HepG2 (cell line): ENCODE data around the gene FAM222B. TPM values are rescaled to one million over a fixed set of nuclear protein-coding genes. Genes with fewer than 3 reads are reported as not detected.

Experiments
- ATAC-seq: fragments of 200-7000 bp; cut with Tn5 transposase; 3 replicates; pipeline ENCODE4 v1.9.1; 2020; ENCODE audit warnings: mild to moderate bottlenecking, moderate library complexity
- BruUV-seq: library from RNA; stranded (reverse); fragments of 400-500 nt; replicated peaks from 2 replicates; lab custom pipeline; 2021; lab: Mats Ljungman, UMichigan
- CTCF ChIA-PET: fragments of 300-600 bp; formaldehyde crosslinking; extraction: SDS; loops from one replicate; lab custom pipeline; 2021; ENCODE audit warnings: low total read pairs, inconsistent platforms, low intra/inter-chr PET ratio; lab: Yijun Ruan, JAX
- POLR2A ChIA-PET: fragments of 350-600 bp; sonication (Branson Sonifier 250); formaldehyde crosslinking; loops from one replicate; lab custom pipeline; 2020; ENCODE audit warnings: antibody characterized with exemption, inconsistent platforms; lab: Yijun Ruan, JAX
- DNase-seq: peaks from one replicate; pipeline ENCODE4 v3.0.0-alpha.2; 2015; ENCODE audit warnings: low spot score
- FAIRE-seq: peaks from 3 replicates; lab custom pipeline; 2011; peaks lifted over from hg19 to GRCh38; lab: Jason Lieb, UNC
- H2AFZ ChIP-seq: one replicate; pipeline ENCODE4 v1.6.1; 2011; ENCODE audit warnings: low read length, inconsistent platforms
- H3K27ac ChIP-seq: fragments of 300-600 bp; 3 replicates; pipeline ENCODE4 v1.8.0; 2011; ENCODE audit warnings: mixed run types, mild to moderate bottlenecking, mixed read lengths, low read length, inconsistent platforms; ENCODE audit not compliant: insufficient read depth; ENCODE audit errors: extremely low read length
- H3K27me3 ChIP-seq, 2 experiments: fragments of 200-600 bp in 1 of 2; 2 replicates in 1 of 2; 3 replicates in 1 of 2; pipeline versions ENCODE4 v1.6.0 to v1.8.0; 2011; ENCODE audit warnings: low read length in 2 of 2, mild to moderate bottlenecking in 2 of 2, moderate library complexity in 2 of 2, inconsistent platforms in 1 of 2; ENCODE audit not compliant: insufficient read depth in 2 of 2, control insufficient read depth in 1 of 2
- H3K36me3 ChIP-seq, 2 experiments: fragments of 200-600 bp in 1 of 2; replicated peaks in 1 of 2; 2 replicates in 1 of 2; 3 replicates in 1 of 2; pipeline versions ENCODE4 v1.5.1 to v1.8.0; 2011; ENCODE audit warnings: low read length in 2 of 2, inconsistent platforms in 1 of 2; ENCODE audit not compliant: insufficient read depth in 2 of 2, control insufficient read depth in 1 of 2
- H3K4me1 ChIP-seq: 2 replicates; pipeline ENCODE4 v1.5.1; 2012; ENCODE audit warnings: low read length, inconsistent platforms; ENCODE audit not compliant: insufficient read depth
- H3K4me2 ChIP-seq: 2 replicates; pipeline ENCODE4 v1.6.0; 2011; ENCODE audit warnings: low read depth, low read length, inconsistent platforms
- H3K4me3 ChIP-seq, 3 experiments: fragments of 200-600 bp in 1 of 3; sonication (generic), shearing (Covaris generic) in 1 of 3; replicated peaks in 1 of 3; 2 replicates each; pipeline ENCODE4 v1.5.1; 2011 to 2016; ENCODE audit warnings: low read length in 3 of 3, inconsistent platforms in 2 of 3, low read depth in 2 of 3, mild to moderate bottlenecking in 2 of 3, control low read depth in 1 of 3, mixed read lengths in 1 of 3; ENCODE audit not compliant: insufficient read depth in 1 of 3
- H3K79me2 ChIP-seq: one replicate; pipeline ENCODE4 v1.6.1; 2011; ENCODE audit warnings: low read length, inconsistent platforms; ENCODE audit not compliant: insufficient read depth
- H3K9ac ChIP-seq: 2 replicates; pipeline ENCODE4 v1.6.0; 2011; ENCODE audit warnings: mild to moderate bottlenecking, low read depth, low read length, inconsistent platforms; ENCODE audit not compliant: insufficient read depth
- H3K9me3 ChIP-seq: 2 replicates; pipeline ENCODE4 v1.5.1; 2012; ENCODE audit warnings: mild to moderate bottlenecking, low read length
- H4K20me1 ChIP-seq: 2 replicates; pipeline ENCODE4 v1.6.0; 2011; ENCODE audit warnings: inconsistent platforms, mild to moderate bottlenecking, low read length, moderate library complexity; ENCODE audit not compliant: insufficient read depth
- ASH2L ChIP-seq: fragments of 300-600, 200-600 bp; sonication (generic); IDR thresholded peaks from 2 replicates; pipeline ENCODE4 v1.7.0; 2017; ENCODE audit warnings: low read depth, mild to moderate bottlenecking, moderate library complexity, mixed read lengths, low read length; ENCODE audit not compliant: insufficient read length
- JUNB ChIP-seq: sonication (generic); formaldehyde crosslinking; IDR thresholded peaks from 2 replicates; pipeline ENCODE4 v1.8.0; 2022; ENCODE audit warnings: missing genetic modification reagents, mild to moderate bottlenecking, borderline replicate concordance
- POLR2A ChIP-seq, 2 experiments: IDR thresholded peaks; 2 replicates each; pipeline ENCODE4 v1.6.1; 2011; ENCODE audit warnings: low read depth in 2 of 2, low read length in 2 of 2, mild to moderate bottlenecking in 1 of 2, moderate library complexity in 1 of 2; ENCODE audit not compliant: insufficient read depth in 1 of 2
- RFX1 ChIP-seq: fragments of 450-650 bp; IDR thresholded peaks from 2 replicates; pipeline ENCODE4 v1.6.1; 2017
- SALL2 ChIP-seq: sonication (generic); formaldehyde crosslinking; IDR thresholded peaks from 2 replicates; pipeline ENCODE4 v1.8.1; 2023; ENCODE audit warnings: mild to moderate bottlenecking, missing genetic modification reagents, inconsistent platforms
- WGBS: methylation state at CpG from one replicate; pipeline ENCODE4 v1.1.6; 2017; ENCODE audit warnings: low lambda C conversion rate; 5-methylcytosine and 5-hydroxymethylcytosine counted together
- in situ Hi-C: cut with HindIII; loops from 2 replicates; pipeline ENCODE4 v1.10.0; 2017; ENCODE audit warnings: low pct_unique_long_range_greater_than_20kb; ENCODE audit not compliant: extremely low pct_ligation_motif_present
- intact Hi-C: fragments of 100-400 bp; cut with micrococcal nuclease; formaldehyde crosslinking; loops from one replicate; pipeline ENCODE4 v1.10.0; 2022; ENCODE audit not compliant: unreplicated experiment
- polyA plus RNA-seq, 8 experiments: library from polyadenylated mRNA; depleted of rRNA in 3 of 8; stranded (reverse) in 7 of 8; unstranded in 1 of 8; fragments of >200 nt; fragmentation: Illumina TruSeq in 4 of 8; extraction: Trizol in 4 of 8; gene quantifications; 2 replicates each; pipeline versions ENCODE4 v1.2.1 to v1.2.3, GENCODE V29; 2011 to 2016; ENCODE audit warnings: low read depth in 4 of 8, missing spikeins in 1 of 8, mixed read lengths in 1 of 8; ENCODE audit not compliant: insufficient read depth in 1 of 8
- total RNA-seq, 5 experiments: library from RNA; depleted of rRNA; stranded (reverse); fragments of >200 nt; fragmentation: Illumina TruSeq; extraction: Trizol; gene quantifications; 2 replicates each; pipeline ENCODE4 v1.2.3, GENCODE V29; 2016; ENCODE audit warnings: low read depth in 1 of 5

The FAM222B gene
- total and polyA plus RNA-seq, 2 of the 13 experiments (the other 11 are each of a cell fraction or from before 2014, with no cell fraction given) = 3.5 to 7.3 TPM

DNA sequence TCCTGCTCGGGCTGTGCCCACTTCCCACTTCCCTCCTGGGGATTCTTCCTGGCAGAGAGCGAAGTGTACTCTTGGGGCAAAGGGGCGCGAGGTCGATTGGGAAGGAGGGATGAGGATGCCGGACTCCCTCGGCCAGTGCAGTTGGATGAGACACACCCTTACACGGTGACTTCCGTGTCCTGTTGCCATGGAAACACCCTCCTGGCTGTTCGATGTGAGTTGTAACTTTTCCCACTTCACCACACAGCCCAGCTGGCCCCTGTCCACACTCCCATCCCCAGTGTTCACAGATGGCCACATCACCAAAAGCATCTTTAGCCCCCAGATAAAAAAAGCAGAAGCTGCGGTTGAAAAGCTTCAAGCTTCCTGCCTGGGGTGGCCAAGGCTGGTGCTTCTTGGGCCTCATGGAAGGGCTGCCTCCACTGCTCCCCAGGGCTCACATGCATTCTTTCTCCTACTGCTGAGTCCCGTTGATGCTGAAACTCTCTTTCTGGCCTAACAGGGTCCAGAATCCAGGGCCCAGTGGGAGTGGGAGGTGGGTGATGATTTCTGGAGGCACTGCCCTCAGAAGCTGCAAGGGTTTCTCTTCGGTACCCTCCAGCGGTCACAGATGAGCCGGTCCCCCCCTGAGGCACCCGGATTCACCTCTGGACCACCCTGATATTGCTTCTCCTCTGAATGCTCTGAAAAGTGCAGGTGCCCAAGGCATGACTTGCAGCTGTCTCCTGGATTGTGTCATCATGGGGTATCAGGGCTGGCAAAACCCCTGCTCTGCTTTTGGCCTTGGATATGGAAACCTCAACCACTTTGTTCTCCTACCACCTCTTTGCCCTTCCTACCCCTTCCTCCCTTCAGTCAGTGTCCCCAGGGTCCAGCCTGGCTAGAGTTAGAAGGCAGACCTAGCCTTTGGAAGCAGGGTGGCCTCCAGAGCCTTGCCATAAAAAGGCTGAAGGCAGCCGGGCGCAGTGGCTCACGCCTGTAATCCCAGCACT lies 100.9 kb downstream of the FAM222B start:
- intact Hi-C loops = no loop called here
- BruUV-seq = no TSS peak
- peaks cover 25% of the 10 kb centered on the region for H3K79me2 ChIP-seq
- no peak for DNase-seq
- H3K27me3 ChIP-seq = no peaks in the 10 kb centered on the region; a peak in 1 of 5 replicates
- no peaks in the 10 kb centered on the region for H3K9me3 ChIP-seq
- ChIA-PET CTCF (no interaction called here), POLR2A (interaction anchor here (1.2 to 12.3 kb wide), 3 partner anchors 14 to 67 kb away, joined by 3 to 590 read pairs (median 92); partner anchors contain the start of genes NEK8, RPL23A and TLCD1)
- ATAC-seq = no peak
- no peak overlapping the region for H3K9ac ChIP-seq
- in situ Hi-C loops = loop anchor here (25.0 kb wide), 1 partner anchor 371 kb away; no protein-coding TSS in a partner anchor
- no peak overlapping the region for H2AFZ ChIP-seq
- 90% methylated on average over 14 of the region's 19 CpGs for WGBS
- FAIRE-seq = no peak
- no peak overlapping the region for H3K4me3 ChIP-seq
- H4K20me1 ChIP-seq = peaks cover 12% of the 10 kb centered on the region
- H3K27ac ChIP-seq = no peak overlapping the region
- peaks cover 10 to 12% of the 10 kb centered on the region in 2 experiments; a peak in 4 of 5 replicates for H3K36me3 ChIP-seq
- no peak for TF ChIP-seq ASH2L
- peak; percentile 59 for TF ChIP-seq RFX1
- no peak for TF ChIP-seq SALL2 (CRISPR knock-in tag)
- TF ChIP-seq POLR2A (IDR thresholded peaks at IDR 0.05; ENCODE audit: insufficient read depth in 1 of 2, low read depth in 2 of 2, low read length in 2 of 2) = 0 out of 4 replicates have a peak, but pooled peaks of 1 of the 2 experiments have one; percentile 6
- no peak for TF ChIP-seq JUNB
- TF ChIP-seq, all 625 proteins: peak for 2
- Histone ChIP-seq H3K4me2 (no peak overlapping the region), H3K4me1 (peaks cover 33% of the 10 kb centered on the region)
